ENCODE results near the gene ENTHD1.
A peak's percentile ranks its signal among the peaks of the same experiment; 100 is the strongest.
"Not testable (repeated sequence)": the region's sequence is repeated elsewhere in the genome, so short reads cannot be mapped to it uniquely, and the experiment has no call there.

Gene ENTHD1

DNA sequence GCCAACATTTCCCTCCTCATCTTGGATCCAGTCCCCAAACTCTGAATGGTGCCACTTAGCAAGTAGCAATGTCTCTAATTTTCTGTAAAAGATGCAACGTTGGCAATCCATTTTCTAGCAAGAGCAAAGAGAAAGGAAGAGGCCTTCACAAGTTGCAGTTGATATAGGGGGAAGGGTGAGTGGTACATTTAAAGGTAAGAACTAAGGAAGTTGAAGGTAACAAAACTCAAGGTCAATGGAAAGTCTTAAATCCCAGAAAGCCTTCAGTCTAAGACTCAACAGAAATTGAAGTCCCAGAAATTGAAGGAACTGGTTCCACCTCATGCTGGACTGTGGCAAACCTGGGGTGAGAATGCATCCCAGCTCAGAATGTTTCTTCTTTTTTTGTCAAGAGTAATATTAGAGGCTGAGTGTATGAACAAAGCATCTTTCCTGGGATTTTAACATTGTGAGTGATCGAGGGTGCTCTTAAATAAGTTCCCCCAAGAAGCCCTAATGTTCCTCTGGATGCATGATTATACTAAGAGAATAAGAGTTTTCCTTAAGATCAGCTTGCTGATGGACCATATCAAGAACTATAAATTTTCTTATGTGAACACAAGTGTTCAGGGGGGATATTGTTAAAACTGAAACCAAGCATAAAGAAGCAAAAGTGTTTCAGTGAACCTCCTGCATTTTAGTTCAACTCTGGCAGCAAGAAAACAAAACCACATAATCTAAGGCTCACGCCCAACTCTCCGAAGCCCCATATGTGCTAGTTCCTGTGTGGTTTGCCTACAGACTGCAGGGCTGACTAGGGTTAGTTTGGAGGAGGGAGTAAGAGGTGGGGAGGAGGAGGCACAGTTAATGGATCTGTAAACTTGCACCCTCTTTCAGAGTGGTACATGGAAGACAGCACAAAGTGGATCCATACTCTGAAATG is 7.0 kb upstream of the ENTHD1 start, which contains the start of gene GRAP2:
TSS of gene GRAP2 (plus strand) at position 779 of the 922 bp plus-strand sequence. CDS start 46,023 bp downstream, outside the sequence.
- DNase-seq (ENCODE audit: low spot score), result peak; percentile 90

DNA sequence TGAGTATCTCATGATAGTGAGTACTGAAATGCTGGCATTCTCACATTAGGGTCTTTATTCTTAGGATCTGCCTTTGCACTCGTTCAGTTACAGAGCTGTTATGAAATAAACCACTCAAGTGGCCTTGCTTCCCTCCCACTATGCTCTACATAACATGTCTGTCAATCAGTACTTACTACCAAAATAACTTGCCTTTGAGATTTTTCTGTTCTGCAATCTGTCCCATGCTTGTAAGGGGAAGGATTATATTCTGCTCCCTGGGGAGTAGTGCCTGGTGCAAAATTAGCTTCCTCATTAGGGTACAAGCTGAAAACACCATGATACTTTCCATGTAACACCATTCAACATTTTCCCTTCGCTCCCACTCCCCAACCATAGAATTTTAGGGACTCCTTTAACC is 5.4 kb upstream of the ENTHD1 start:
- DNase-seq (ENCODE audit: low spot score), result no peak

DNA sequence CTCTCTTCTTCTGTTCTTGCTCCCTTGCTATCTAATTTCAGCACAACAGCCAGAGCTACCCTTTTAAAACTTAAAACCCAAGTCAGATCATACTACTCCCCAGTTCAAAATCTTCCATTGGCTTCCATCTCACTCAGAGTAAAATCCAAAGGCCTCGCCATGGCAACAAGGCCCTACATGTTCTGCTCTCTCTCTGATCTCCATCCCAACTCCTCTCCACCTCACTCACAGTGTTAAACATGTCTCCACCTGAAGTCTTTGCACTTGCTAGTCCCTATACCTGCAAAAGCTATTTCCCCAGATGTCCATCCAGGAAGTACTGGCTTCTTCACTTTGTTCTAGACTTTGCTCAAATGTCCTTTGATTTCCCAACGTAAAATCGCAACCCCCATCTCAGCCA is 4.3 kb upstream of the ENTHD1 start:
- DNase-seq (ENCODE audit: low spot score), result no peak

DNA sequence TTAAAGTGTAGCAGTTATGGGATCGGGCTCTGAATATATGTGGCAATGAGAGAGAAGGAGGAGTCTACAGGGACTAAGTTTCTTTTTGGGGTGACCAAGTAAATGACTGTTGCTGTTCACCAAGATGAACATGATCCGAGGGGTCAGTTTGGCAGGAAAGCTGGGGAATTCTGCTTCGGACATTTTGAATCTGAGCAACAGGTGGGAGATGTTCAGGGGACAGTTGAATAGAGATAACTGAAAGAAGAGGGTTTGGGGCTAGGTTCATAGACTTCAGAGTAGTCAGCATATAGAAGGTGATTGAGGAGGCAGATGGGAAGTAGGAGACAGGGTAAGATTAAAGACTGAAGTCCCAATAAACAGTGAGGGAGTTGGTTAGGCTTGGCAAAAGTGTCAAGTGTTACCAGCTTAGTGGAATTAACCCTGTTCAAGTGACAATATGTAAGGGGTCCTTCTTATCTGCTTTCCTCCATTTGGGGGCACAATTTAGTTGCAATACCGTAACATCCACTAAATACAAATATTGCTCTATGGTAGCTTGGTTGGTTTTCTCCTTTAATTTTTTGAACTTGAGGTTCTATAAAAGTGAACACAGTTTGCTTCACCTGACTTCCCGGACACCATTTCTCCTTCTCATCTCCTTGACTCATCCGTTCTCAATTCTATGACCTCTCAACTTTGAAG is 2.9 kb upstream of the ENTHD1 start:
- DNase-seq (ENCODE audit: low spot score), result no peak

DNA sequence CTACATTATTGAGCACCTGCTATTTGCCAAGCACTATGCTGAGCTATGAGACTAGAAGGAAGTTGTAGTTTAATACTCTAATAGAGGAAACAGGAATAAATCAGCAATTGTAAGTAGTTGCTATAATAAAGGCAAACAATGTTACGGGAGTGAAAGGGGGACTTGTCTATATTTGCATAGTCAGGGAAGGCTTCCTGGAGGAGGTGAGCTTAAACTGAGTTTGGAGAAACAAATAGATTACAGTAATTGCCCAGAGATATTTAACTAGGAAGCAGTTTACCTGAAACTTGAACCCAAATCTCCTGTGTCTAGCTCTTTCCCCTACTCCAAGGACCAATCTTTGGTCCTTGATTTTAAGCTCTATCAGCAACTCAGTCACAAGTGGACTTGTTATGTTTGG is 2.1 kb upstream of the ENTHD1 start:
- no peak for DNase-seq (ENCODE audit: low spot score)

DNA sequence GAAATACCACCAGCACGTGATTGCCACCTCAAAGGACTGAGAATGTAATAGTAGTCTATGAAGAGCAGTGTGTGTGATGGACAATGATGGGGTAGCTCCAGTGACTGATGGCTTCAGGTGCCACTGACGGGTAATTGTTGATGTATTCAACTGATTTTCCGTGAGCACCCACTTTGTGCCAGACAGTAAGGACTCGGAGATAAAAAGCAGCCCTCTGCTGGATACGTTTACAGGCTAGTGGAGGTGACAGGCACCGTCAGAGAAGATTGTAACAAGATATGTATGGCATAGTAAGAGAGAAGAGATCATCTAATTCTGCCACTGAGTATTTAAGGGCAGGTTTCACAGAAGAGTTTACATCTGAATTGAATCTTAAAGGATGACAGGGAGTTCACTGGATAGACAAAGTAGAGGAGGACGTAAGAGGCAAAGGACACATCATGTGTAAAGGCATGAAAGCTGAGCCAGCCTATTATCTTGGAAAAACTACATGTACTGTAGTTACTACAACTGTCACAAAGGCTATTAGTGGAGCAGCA is 1.1 kb upstream of the ENTHD1 start:
- no peak for DNase-seq (ENCODE audit: low spot score)

DNA sequence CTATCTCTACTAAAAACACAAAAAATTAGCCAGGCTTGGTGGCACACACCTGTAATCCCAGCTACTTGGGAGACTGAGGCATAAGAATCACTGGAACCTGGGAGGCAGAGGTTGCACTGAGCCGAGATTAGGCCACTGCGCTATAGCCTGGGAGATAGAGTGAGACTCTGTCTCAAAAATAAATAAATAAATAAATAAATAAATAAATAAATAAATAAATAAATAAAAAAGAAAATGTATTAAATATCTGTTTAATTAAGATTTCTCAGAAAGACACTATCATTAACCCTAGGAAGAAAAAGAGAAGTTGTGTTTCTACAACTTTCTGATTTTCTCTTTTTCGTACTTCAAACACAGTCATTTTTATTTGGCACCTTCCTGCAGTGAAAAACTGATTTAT is 3.6 kb downstream of the ENTHD1 start:
- DNase-seq (ENCODE audit: low spot score), result not testable (repeated sequence)

DNA sequence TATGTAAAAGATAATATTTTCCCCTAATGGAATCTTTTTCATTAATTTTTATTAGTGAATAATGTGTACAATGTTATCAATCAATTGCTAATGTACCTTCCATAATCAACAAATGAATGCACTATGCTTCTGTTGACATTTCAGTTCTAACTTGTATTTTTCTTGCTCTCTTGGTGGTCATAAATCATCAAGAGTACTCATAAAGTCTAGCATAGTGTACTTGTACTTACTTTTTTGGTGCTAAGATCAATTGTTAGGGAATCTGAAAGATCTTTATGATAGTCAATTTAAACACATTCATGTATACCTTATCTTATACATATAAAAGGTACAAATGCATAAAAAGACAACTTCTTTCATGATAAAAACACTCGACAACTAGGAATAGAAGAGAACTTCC is 10.5 kb downstream of the ENTHD1 start:
- DNase-seq (ENCODE audit: low spot score), result no peak

DNA sequence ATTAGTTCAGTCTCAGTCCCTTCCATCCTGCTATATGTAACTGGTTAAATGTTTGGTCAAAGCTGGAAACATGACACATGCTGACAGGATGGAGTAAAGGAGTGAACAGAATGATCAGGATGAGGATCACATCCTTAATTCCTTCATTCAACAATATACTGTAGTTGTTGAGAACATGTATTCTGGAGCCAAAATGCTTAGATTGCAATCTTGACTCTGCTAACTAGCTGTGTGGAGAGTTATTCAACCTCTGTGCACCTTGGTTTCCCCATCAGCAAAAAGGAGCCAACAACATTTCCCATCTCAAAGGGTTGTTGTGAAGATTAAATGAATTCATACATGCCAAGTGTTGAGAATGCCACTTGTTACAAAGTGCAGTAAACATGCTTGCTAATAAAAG is 12.8 kb downstream of the ENTHD1 start:
- DNase-seq (ENCODE audit: low spot score), result no peak

DNA sequence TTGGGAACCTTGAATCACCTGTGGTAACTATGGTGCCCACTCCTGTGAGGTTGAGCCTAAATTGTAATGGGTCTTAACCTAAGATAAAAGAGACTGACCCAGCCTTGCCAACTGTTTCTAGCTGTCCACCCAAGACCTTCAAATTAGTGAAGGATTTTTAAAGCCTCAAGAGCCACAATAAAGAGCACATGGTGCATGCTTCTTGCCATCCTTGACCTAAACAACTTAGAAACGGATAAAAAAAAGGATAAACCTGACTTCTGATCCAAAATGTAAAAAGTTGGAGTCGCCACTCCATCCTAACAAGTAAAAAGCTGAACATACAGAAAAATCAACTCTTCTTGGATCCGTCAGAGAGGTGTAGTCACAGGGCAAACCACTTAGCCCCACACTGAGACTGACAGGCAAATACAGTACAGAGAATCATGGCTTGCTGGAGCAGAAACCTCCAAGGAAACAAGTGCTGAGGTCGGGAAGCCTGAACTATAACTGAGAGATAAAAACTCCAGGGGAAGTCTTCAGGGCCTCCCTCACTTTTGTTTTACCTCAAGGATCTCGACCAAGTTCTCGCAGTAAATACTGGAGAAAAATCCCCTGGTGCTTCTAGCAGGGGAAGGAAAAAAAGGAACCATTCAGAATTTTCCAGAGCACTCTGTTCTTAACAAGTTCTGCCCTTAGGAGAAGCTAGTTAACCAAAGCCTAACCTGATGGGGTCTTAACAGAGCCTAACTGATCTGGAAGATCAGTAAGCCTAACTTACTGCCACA is 16.3 kb downstream of the ENTHD1 start:
- DNase-seq (ENCODE audit: low spot score), result no peak

DNA sequence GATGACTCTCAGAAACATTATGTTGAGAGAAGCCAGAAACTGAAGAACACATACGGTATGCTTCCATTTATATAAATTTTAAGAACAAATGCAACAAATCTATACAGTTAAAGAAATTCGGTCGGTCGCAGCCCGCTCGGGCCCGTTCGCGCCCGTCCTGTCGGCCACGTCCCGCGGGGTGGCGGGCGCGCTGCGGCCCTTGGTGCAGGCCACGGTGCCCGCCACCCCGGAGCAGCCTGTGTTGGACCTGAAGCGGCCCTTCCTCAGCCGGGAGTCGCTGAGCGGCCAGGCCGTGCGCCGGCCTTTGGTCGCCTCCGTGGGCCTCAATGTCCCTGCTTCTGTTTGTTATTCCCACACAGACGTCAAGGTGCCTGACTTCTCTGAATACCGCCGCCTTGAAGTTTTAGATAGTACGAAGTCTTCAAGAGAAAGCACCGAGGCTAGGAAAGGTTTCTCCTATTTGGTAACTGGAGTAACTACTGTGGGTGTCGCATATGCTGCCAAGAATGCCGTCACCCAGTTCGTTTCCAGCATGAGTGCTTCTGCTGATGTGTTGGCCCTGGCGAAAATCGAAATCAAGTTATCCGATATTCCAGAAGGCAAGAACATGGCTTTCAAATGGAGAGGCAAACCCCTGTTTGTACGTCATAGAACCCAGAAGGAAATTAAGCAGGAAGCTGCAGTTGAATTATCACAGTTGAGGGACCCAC is 18.2 kb downstream of the ENTHD1 start:
- not testable (repeated sequence) for DNase-seq (ENCODE audit: low spot score)

DNA sequence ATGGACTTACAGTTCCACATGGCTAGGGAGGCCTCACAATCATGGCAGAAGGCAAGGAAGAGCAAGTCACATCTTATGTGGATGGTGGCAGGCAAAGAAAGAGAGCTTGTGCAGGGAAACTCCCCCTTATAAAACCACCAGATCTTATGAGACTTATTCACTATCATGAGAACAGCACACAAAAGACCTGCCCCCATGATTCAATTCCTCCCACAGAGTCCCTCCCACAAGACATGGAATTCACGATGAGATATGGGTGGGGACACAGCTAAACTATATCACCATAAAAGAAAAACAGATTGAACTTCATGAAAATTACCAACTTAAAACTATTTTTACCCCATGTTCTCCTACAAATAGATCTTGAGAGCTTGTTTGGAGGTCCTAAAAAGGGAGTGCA is 19.6 kb downstream of the ENTHD1 start:
- DNase-seq (ENCODE audit: low spot score), result no peak

DNA sequence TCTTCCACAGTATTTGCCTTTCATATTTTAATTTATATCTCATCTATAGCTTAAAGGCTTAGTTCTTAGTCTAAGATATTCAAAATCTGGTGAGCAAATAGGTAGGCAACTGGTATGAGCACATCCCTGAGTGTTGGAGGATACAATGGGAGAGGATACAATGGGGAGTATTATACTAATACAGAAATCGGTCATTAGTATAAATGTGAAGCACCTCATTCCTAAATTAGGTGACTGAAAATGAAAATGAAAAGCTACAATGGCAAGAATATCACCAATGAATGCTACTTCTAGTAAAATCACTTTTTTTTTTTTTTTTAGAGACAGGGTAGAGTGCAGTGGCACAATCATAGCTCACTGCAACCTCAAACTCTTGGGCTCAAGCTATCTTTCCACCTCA is 21.0 kb downstream of the ENTHD1 start:
- DNase-seq (ENCODE audit: low spot score), result no peak

DNA sequence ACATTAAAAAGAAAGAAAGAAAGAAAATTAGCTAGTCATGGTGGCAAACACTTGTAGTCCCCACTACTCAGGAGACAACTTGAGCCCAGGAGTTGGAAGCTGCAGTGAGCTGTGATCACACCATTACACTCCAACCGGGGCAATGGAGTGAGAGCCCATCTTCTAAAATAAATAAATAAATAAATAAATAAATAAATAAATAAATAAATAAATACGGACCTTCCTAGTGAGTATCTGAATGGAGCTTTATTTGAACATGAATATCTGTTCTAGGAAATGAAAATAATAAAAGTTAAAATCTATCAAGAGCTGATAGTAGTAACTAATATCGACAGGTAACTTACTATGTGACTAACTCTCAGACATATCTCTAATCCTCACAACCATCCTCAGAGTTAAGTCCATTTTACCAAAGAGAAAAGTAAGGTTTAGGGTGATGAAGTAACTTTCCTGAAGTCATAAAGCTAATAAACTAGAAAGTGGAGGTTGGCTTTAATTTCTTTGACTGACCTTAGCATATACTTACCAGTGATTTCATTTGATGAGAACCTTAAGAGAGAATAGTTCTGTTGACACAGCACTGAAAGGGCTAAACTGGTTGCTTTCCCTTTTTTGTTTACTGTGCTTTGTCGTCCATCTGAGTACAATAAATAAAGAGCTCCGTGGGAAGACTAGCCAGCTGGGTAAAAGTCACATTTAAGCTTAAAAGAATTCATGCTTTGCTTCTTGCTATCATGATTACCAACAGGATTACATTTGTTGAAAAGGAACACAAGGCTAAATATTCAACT is 22.4 kb downstream of the ENTHD1 start:
- DNase-seq (ENCODE audit: low spot score), result no peak

DNA sequence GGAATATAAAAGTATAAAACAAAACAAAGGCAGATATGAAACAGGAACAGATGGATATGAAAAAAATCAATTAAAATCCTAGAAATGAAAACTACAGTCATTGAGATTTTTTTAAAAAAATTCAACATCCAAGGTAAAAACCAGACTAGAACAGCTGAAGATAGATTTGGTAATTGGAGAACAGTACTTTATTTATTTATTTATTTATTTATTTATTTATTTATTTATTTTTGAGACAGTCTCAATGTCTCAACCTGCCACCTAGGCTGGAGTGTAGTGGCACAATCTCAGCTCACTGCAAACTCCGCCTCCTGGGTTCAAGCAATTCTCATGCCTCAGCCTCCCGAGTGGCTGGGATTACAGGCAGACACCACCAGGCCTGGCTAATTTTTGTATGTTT is 23.8 kb downstream of the ENTHD1 start:
- not testable (repeated sequence) for DNase-seq (ENCODE audit: low spot score)

DNA sequence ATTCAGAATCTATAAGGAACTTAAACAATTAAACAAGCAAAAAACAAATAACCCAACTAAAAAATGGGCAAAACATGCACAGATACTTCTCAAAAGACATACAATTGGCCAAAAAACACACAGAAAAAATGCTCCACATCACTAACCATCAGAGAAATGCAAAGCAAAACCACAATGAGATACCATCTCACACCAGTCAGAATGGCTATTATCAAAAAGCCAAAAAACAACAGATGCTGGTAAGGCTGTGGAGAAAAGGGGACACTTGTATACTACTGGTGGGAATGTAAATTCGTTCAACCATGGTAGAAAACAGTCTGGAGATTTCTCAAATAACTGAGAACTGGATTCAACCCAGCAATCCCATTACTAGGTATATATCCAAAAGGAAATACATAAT is 24.8 kb downstream of the ENTHD1 start:
- no peak for DNase-seq (ENCODE audit: low spot score)

DNA sequence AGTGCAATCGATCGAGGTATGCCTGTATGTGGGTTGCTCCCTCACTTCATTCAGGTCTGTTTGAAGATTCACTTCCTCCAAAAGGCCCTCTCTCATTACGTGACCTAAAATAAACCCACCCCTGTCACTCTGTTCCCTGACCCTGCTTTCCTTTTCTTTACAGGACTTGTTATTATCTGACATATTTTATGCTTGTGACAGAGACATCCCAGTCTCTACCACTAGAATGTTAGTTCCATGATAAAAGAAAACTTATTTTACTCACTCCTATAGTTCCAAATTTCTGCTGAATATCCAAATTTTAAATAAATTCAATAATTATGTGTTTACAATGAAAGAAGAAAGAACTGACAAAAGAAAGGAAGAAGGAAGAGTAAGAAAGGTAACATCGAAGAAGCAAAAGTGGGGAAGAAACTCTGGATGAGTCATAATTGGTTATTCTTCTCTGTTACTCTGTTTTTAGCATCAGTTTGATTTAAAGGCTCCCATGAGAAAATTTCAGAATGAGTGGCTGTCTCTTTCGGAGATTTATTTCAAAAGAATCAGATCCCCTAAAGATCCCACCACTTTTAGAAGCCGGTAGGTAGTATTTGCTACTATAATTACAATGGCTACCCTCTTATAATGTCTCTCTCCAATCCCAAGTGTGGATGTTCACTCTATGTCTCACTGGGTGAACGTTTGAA is 33.5 kb downstream of the ENTHD1 start:
- DNase-seq (ENCODE audit: low spot score), result no peak

DNA sequence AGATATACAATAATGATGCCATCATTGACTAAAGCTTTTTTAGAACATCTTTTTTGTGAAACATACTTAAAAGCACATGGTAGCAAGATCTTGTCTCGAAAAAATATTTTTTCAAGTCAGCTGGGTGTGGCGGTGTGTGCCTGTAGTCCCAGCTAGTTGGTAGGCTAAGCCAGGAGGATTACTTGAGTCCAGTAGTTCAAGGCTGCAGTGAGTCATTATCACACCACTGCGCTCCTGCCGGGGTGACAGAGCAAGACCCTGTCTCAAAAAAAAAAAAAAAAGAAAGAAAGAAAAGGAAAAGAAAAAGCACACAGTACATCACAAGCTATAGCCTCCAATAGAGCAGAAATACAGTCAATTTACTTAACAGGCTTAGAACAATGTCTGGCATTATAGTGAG is 37.0 kb downstream of the ENTHD1 start:
- DNase-seq (ENCODE audit: low spot score), result no peak

DNA sequence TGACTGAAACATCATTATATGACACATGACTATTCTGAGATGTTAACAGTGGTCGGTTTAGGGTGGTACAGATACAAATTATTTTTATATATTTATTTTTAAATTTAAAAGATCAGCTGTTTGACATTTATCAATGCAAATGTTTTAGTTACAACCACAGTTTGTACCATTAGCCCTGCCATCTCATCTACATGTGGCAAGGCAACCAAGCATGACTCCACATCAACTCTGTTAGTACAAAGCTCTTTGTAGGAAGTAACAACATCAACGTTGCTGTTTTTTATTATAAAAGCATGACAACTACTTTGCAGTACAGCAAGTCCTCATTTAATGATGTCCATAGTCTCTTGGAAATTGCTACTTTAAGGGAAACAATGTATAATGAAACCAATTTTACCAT is 40.8 kb downstream of the ENTHD1 start:
- no peak for DNase-seq (ENCODE audit: low spot score)

DNA sequence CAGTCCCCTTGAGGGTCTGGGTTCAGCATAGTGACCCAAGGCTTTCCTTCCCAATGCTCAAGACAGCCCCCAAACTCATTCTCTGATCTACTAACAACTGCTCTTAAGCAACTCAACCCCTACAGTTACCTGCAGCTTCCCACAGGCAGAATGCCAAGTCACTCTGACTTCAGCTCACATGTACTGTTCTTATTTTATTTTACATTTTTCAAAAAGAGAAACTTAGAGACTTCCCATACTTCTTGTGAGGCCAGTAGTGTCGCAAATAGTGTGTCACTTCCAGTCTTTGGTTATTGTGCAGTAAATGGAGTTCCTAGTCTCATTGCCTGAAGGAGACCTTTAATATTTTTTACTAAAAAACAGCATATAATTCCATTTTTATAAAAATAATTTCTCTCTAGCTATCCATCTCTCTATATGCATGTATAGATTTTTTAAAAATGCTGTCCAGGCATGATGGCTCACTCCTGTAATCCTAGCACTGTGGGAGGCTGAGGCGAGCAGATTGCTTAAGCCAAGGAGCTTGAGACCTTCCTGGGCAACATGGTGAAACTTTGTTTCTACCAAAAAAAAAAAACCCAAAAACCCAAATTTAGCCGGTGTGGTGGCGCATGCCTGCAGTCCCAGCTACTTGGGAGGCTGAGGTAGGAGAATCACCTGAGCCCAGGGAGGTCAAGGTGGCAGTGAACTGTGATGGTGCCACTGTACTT is 41.8 kb downstream of the ENTHD1 start:
- no peak for DNase-seq (ENCODE audit: low spot score)

Measured in CD4-positive, alpha-beta T cell treated with Interleukin-15 for 4 hours (primary cell).